Rectal smooth muscle tissue (tissue), 1 donor: ENCODE data around the gene ADD2.
"Not testable (repeated sequence)": the region's sequence is repeated elsewhere in the genome, so short reads cannot be mapped to it uniquely, and the experiment has no call there.

Experiments
- H3K27ac ChIP-seq: one replicate; pipeline ENCODE4 v1.7.0; 2013; ENCODE audit warnings: low read depth, low read length, inconsistent platforms
- H3K27me3 ChIP-seq: one replicate; pipeline ENCODE4 v1.7.0; 2013; ENCODE audit warnings: low read length; ENCODE audit not compliant: control insufficient read depth, insufficient read depth
- H3K36me3 ChIP-seq: one replicate; pipeline ENCODE4 v1.7.0; 2013; ENCODE audit warnings: low read length; ENCODE audit not compliant: control insufficient read depth, insufficient read depth
- H3K4me1 ChIP-seq: one replicate; pipeline ENCODE4 v1.7.0; 2013; ENCODE audit warnings: low read length; ENCODE audit not compliant: control insufficient read depth, insufficient read depth
- H3K4me3 ChIP-seq: one replicate; pipeline ENCODE4 v1.7.0; 2013; ENCODE audit warnings: low read length
- H3K9ac ChIP-seq: one replicate; pipeline ENCODE4 v1.7.0; 2013; ENCODE audit warnings: low read length

Gene ADD2

DNA sequence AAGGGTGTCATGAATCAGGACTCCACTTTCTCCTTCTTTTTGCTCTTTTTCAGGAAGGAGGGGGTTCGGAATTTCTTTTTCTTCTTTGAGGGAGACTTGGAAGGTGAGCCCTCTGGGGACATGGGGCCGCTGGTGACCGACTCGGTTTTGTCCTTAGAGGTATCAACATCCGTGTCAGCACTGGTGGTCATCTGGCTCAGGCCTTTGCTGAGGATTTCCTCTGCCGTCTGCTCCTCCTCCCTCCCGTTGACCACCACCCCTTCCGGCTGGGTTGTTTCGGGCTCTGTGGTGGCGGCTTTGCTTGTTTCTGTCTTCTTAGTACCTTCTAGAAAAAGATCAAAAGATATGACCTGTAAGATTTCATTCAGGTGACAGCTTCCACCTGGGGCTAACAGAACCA, 104.6 kb downstream of the ADD2 start:
- Histone ChIP-seq H3K9ac (no peak overlapping the region), H3K27ac (no peak overlapping the region), H3K4me3 (no peak overlapping the region), H3K4me1 (no peaks in the 10 kb centered on the region), H3K27me3 (no peaks in the 10 kb centered on the region), H3K36me3 (no peaks in the 10 kb centered on the region)

DNA sequence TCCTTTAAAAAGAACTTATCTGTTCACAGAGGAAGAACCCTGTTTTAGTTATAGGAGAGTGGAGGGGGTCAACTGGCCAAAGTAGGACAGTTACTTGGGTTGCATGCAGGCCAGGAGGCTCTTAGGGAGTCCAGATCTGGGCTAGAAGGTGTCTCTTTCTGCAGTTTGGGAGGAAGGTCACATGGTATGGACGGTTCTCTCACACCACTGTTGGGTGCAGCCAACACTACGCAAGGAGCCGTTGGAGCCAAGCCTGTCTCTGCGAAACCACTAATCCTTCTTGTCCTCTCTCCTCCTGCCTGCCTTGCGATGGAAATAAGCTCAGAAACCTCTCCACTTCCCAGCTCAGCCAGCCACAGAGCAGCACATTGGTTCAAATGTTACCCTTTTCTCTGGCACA, 108.4 kb downstream of the ADD2 start:
- no peaks in the 10 kb centered on the region for H3K36me3 ChIP-seq

DNA sequence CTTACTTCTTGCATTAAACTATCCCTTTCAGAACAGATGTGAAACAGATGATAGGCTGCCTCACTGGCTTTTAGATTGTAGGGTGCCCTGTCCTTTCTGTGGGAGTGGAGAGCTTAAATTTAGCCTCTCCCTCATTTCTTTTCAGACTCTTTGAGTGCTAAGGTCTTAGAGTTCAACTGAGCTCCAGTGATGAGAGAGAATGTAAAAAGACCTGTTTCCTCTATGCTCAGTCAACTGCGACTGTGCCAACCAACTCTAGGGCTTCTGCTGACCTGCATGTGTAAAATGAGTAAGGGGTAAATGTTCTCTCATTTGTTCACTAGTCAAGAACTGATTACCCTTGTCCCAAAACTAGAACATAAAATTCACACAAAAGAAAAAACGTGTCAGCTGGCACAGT, 109.5 kb downstream of the ADD2 start:
- Histone ChIP-seq H3K4me3 (no peak overlapping the region), H3K27ac (no peak overlapping the region), H3K4me1 (no peaks in the 10 kb centered on the region), H3K27me3 (peaks cover 4% of the 10 kb centered on the region), H3K9ac (no peak overlapping the region), H3K36me3 (no peaks in the 10 kb centered on the region)

More for the DNA sequence above, 108.4 kb downstream of the ADD2 start:
- peaks cover 4% of the 10 kb centered on the region for H3K27me3 ChIP-seq
- no peak overlapping the region for H3K27ac ChIP-seq
- H3K9ac ChIP-seq, result no peak overlapping the region
- no peak overlapping the region for H3K4me3 ChIP-seq
- no peaks in the 10 kb centered on the region for H3K4me1 ChIP-seq

DNA sequence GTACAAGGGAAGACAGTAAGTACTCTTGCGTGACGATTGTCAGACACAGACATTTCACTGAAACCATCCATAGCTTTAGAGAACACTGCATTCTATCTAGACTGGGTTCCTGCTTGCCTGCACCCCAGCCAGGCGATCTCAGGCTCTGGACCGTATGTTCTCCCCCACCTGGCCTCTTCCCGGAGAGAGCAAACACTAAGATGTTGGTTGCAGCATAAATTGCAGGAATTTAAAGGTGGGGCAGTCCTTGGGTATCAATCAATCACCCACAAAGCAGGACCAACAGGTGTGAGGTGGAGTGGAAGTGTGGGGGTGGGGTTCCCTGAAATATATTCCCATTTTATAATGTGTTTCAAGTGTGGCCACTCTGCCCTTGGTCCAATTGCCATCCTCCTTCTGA, 110.8 kb downstream of the ADD2 start:
- no peaks in the 10 kb centered on the region for H3K36me3 ChIP-seq
- no peaks in the 10 kb centered on the region for H3K4me1 ChIP-seq
- peaks cover 4% of the 10 kb centered on the region for H3K27me3 ChIP-seq
- H3K4me3 ChIP-seq, result no peak overlapping the region
- H3K9ac ChIP-seq, result no peak overlapping the region
- H3K27ac ChIP-seq, result no peak overlapping the region

DNA sequence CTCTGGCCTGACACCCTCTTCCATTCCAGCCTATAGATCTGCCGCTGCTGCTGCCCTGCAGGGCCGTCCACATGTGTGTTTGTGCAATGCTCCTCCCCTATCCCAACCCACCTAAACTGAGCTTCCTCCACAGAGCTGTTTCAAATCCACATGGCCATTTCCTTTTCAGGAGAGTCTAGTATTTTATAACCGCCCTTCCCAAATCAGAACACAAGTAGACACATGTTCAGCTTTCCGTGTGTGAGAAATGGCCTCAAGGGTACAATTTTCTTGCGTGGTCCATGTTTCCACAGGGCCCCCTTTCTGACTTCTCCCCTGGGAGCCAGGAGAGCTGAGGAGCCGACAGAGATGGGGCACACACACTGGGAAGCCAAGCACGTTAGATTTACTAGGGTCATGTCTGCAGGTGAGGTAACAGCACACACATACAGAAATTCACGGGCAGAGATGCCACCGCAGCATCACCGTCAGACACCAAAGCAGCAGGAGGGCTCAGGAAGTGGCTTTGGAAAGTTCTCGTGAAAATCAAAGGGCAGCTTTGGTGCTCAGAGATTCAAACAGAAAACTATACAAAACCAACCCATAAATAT, 111.5 kb downstream of the ADD2 start:
- Histone ChIP-seq H3K9ac (no peak overlapping the region), H3K4me1 (no peaks in the 10 kb centered on the region), H3K36me3 (no peaks in the 10 kb centered on the region), H3K4me3 (no peak overlapping the region), H3K27ac (no peak overlapping the region), H3K27me3 (peaks cover 4% of the 10 kb centered on the region)

DNA sequence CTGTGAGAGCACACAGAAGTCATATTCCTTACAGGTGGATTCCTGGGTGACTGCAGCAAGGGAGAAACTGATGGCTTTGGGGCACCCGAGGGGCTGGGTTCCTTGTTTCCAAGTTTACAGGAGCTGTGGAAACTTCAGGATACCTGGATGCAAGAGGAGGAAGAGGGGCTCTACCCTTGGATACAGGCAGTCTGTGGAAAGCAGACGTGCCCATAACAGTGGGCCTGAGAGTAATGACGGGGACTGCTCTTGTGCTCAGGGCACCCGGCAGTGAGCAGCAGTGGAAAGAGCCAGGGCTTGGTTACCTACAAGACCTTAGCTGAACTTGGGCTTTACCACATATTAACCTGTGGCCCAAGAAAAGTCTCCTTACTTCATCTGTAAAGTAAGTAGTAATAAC, 112.2 kb downstream of the ADD2 start:
- Histone ChIP-seq H3K27me3 (peaks cover 4% of the 10 kb centered on the region), H3K4me1 (no peaks in the 10 kb centered on the region)

DNA sequence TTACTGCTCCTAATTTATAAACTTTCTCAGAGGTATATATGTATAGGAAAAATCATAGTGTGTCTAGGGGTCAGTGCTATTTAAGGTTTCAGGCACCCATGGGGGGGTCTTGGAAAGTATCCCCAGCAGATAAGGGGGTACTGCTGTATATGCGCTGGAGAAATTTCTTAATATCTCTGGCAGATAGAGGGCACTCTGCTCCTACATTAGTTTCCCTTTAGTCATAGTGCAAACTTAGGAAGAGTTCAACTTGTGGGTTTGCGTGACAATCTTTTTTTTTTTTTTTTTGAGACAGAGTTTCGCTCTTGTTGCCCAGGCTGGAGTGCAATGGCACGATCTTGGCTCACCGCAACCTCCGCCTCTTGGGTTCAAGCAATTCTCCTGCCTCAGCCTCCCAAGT, 112.8 kb downstream of the ADD2 start:
- H3K4me3 ChIP-seq, H3K4me1 ChIP-seq, H3K27me3 ChIP-seq, H3K27ac ChIP-seq, H3K9ac ChIP-seq, H3K36me3 ChIP-seq: not testable (repeated sequence)

More for the DNA sequence above, 112.2 kb downstream of the ADD2 start:
- Histone ChIP-seq H3K36me3 (no peaks in the 10 kb centered on the region), H3K27ac (no peak overlapping the region), H3K9ac (no peak overlapping the region), H3K4me3 (no peak overlapping the region)

DNA sequence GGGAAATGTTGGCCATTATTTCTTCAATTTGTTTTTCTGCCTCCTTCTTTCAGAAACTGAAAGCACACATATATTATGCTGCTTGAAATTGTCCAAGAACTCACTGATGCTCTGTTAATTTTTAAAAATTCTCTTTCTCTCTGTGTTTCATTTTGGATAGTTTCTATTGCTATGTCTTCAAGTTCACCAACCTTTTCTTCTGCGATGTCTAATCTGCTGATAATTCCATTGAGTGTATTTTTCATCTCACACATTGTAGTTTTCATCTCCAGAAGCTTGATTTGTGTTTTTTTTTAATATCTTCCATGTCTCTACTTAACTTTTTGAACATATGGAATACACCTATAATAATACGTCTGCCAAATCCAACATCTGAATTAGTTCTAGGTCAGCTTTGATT, 116.3 kb downstream of the ADD2 start:
- H3K36me3 ChIP-seq, result no peaks in the 10 kb centered on the region
- no peak overlapping the region for H3K9ac ChIP-seq
- H3K27ac ChIP-seq, result no peak overlapping the region
- H3K4me1 ChIP-seq, result no peaks in the 10 kb centered on the region
- no peak overlapping the region for H3K4me3 ChIP-seq
- peaks cover 4% of the 10 kb centered on the region for H3K27me3 ChIP-seq

DNA sequence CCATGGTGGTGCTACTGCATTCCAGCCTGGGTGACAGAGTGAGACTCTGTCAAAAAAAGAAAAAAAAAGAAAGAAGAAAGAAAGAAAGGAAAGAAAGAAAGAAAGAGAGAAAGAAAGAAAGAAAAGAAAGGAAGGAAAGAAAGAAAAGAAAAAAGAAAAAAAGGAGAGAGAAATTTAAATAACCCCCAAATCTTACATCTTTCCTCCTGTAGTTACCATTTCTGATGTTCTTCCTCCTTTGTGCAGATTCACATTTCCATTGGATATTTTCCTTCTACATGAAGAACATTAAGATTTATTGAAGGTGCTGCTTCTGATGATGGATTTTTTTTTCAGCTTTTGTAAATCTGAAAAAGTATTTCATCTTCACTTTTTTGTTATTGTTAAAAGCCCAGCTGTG, 117.0 kb downstream of the ADD2 start:
- Histone ChIP-seq H3K4me3 (no peak overlapping the region), H3K27me3 (peaks cover 4% of the 10 kb centered on the region), H3K9ac (no peak overlapping the region), H3K36me3 (no peaks in the 10 kb centered on the region), H3K27ac (no peak overlapping the region), H3K4me1 (no peaks in the 10 kb centered on the region)

DNA sequence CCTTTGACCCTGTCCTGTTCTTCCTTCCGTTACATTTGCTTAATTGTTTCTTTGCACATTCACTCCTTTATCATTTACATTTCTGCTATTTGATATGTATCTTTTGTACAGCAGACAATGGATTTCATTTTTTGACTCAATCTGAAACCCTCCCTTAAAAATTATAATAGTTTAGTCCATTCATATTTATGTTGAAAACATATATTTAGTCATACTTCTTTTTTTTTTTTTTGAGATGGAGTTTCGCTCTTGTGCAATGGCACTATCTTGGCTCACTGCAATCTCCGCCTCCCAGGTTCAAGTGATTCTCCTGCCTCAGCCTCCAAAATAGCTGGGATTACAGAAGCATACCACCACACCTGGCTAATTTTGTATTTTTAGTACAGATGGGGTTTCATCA, 119.0 kb downstream of the ADD2 start:
- Histone ChIP-seq H3K9ac (no peak overlapping the region), H3K4me3 (no peak overlapping the region), H3K36me3 (no peaks in the 10 kb centered on the region), H3K27ac (no peak overlapping the region), H3K4me1 (no peaks in the 10 kb centered on the region), H3K27me3 (no peaks in the 10 kb centered on the region)

DNA sequence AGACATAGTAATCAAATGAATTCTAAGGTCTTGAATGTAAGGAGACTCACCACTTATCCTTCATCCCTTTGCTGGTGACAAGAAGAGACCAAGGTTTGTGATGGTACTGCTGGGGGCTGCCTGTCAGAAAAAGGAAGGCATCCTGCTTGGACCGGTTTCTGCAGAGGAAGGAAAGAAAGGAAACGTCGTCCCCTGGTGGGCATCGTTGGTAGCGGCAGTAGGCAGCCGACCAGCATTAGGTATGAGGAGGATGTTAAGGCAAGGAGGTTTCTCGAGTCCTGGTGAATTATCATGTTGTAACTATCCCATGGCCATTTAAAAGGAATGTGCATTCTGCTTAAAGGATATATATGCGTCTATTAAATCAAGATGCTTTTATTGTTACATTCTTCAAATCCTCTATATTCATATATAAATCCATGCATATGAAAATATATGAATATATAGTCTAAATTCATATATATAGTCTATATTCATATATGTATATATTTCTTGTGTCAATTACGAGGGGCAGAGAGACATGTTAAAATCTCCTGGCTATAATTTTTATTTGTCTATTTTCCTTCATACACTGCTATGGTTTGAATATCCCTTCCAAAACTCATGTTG, 120.0 kb downstream of the ADD2 start:
- H3K4me3 ChIP-seq, result no peak overlapping the region
- H3K27ac ChIP-seq, result no peak overlapping the region
- no peaks in the 10 kb centered on the region for H3K4me1 ChIP-seq
- no peaks in the 10 kb centered on the region for H3K36me3 ChIP-seq
- no peak overlapping the region for H3K9ac ChIP-seq
- no peaks in the 10 kb centered on the region for H3K27me3 ChIP-seq

DNA sequence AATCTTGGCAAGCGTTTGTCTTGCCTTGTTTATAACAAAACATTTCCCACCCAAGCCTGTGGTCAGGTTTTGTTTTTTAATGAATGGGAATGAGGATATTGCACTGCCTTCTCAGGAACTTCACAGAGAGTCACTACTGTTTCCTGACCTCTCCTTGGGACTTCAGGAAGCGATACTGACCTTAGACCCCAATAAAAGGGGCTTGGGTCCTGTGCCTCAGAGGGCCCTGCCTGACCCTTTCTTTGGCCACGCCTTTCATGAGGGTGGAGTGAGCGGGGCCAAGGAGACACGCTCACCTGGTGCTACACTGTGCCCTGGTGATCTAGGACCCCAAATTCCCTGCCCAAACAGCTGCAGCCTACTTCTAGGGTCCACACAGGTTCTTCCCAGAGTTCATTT, 121.6 kb downstream of the ADD2 start:
- Histone ChIP-seq H3K27ac (no peak overlapping the region), H3K36me3 (no peaks in the 10 kb centered on the region), H3K4me3 (no peak overlapping the region), H3K4me1 (no peaks in the 10 kb centered on the region), H3K27me3 (no peaks in the 10 kb centered on the region), H3K9ac (no peak overlapping the region)

DNA sequence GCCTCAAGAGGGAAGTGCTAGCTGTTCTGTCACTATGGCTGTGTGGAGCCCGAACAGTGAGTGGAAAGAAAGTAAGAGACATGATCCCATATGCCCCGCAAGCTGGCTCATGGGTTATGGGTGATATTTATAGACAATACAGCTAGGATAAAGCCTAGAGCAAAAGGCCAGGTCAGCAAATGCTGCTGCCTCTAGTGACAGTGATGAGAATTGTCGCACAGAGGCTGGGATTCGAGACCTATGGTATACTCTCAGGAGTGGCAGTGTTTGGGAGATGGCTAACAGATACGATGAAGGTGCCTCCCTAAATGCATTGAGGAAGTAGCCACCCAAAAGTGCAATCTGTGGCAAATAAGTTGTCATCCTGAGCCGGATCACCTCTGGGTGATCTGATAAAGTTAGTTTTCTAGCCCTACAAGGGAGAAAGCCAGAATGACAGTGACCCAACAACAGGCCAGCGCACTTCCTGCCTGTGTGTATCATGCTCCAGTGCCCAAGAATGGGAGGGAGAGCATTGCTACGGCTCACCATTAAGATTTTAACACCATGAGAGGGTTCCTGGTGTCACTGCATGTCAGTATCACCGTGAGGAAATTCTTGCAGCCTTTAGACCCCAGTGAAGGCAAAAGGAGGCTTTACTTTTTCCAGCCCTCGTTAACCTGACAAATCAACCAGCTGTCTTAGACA, 122.1 kb downstream of the ADD2 start:
- no peaks in the 10 kb centered on the region for H3K4me1 ChIP-seq
- no peak overlapping the region for H3K4me3 ChIP-seq
- H3K36me3 ChIP-seq, result no peaks in the 10 kb centered on the region
- H3K27me3 ChIP-seq, result no peaks in the 10 kb centered on the region
- H3K9ac ChIP-seq, result no peak overlapping the region
- H3K27ac ChIP-seq, result no peak overlapping the region
